HepG2 (cell line): Measurements from ENCODE around the gene HBQ1. TPM values are rescaled to one million over a fixed set of nuclear protein-coding genes. Genes with fewer than 3 reads are reported as not detected.

Experiments
- FOSL1 ChIP-seq: sonication (generic); formaldehyde crosslinking; IDR thresholded peaks from 2 replicates; pipeline ENCODE4 v1.9.0; 2021; ENCODE audit warnings: missing genetic modification reagents, borderline replicate concordance
- FOXK2 ChIP-seq: fragments of 450-650 bp; IDR thresholded peaks from 2 replicates; pipeline ENCODE4 v1.6.1; 2016
- HCFC1 ChIP-seq: fragments of 150-350 bp; IDR thresholded peaks from 2 replicates; pipeline ENCODE4 v1.6.1; 2014; ENCODE audit warnings: low read depth, low read length
- MATR3 ChIP-seq: sonication (generic); formaldehyde crosslinking; IDR thresholded peaks from 2 replicates; pipeline ENCODE4 v1.4.0; 2020; ENCODE audit warnings: missing genetic modification reagents
- NFIB ChIP-seq: sonication (generic); formaldehyde crosslinking; IDR thresholded peaks from 2 replicates; pipeline ENCODE4 v1.9.0; 2021; ENCODE audit warnings: missing genetic modification reagents, mild to moderate bottlenecking, borderline replicate concordance
- SETDB1 ChIP-seq: sonication (generic); formaldehyde crosslinking; IDR thresholded peaks from 2 replicates; pipeline ENCODE4 v1.5.1; 2020; ENCODE audit warnings: missing genetic modification reagents, mild to moderate bottlenecking, borderline replicate concordance
- YEATS2 ChIP-seq: sonication (generic); formaldehyde crosslinking; IDR thresholded peaks from 2 replicates; pipeline ENCODE4 v1.4.0; 2020; ENCODE audit warnings: missing genetic modification reagents, borderline replicate concordance
- ZNF746 ChIP-seq: sonication (generic); formaldehyde crosslinking; IDR thresholded peaks from 2 replicates; pipeline ENCODE4 v1.8.0; 2022; ENCODE audit warnings: mild to moderate bottlenecking, missing genetic modification reagents
- polyA plus RNA-seq, 8 experiments: library from polyadenylated mRNA; depleted of rRNA in 3 of 8; stranded (reverse) in 7 of 8; unstranded in 1 of 8; fragments of >200 nt; fragmentation: Illumina TruSeq in 4 of 8; extraction: Trizol in 4 of 8; gene quantifications; 2 replicates each; pipeline versions ENCODE4 v1.2.1 to v1.2.3, GENCODE V29; 2011 to 2016; ENCODE audit warnings: low read depth in 4 of 8, missing spikeins in 1 of 8, mixed read lengths in 1 of 8; ENCODE audit not compliant: insufficient read depth in 1 of 8
- total RNA-seq, 5 experiments: library from RNA; depleted of rRNA; stranded (reverse); fragments of >200 nt; fragmentation: Illumina TruSeq; extraction: Trizol; gene quantifications; 2 replicates each; pipeline ENCODE4 v1.2.3, GENCODE V29; 2016; ENCODE audit warnings: low read depth in 1 of 5
- TF ChIP-seq, protein P1 (sequence below): sonication (generic); formaldehyde crosslinking; IDR thresholded peaks from 2 replicates; pipeline ENCODE4 v1.5.1; 2020; ENCODE audit warnings: missing genetic modification reagents, mild to moderate bottlenecking, borderline replicate concordance
- TF ChIP-seq, protein P2 (sequence below): sonication (generic); formaldehyde crosslinking; IDR thresholded peaks from 2 replicates; pipeline ENCODE4 v1.4.0; 2020; ENCODE audit warnings: missing genetic modification reagents
- TF ChIP-seq, protein P3 (sequence below): sonication (generic); formaldehyde crosslinking; IDR thresholded peaks from 2 replicates; pipeline ENCODE4 v1.4.0; 2020; ENCODE audit warnings: mild to moderate bottlenecking, low read depth, missing genetic modification reagents
- TF ChIP-seq, protein P4 (sequence below): sonication (generic); formaldehyde crosslinking; IDR thresholded peaks from 2 replicates; pipeline ENCODE4 v1.4.0; 2020; ENCODE audit warnings: missing genetic modification reagents
- TF ChIP-seq, protein P5 (sequence below): sonication (generic); formaldehyde crosslinking; IDR thresholded peaks from 2 replicates; pipeline ENCODE4 v1.4.0; 2020; ENCODE audit warnings: missing genetic modification reagents

HBQ1 gene
- total and polyA plus RNA-seq, 2 of the 13 experiments (the other 11 are each of a cell fraction or from before 2014, with no cell fraction given) = 4.9 to 7.4 TPM

DNA sequence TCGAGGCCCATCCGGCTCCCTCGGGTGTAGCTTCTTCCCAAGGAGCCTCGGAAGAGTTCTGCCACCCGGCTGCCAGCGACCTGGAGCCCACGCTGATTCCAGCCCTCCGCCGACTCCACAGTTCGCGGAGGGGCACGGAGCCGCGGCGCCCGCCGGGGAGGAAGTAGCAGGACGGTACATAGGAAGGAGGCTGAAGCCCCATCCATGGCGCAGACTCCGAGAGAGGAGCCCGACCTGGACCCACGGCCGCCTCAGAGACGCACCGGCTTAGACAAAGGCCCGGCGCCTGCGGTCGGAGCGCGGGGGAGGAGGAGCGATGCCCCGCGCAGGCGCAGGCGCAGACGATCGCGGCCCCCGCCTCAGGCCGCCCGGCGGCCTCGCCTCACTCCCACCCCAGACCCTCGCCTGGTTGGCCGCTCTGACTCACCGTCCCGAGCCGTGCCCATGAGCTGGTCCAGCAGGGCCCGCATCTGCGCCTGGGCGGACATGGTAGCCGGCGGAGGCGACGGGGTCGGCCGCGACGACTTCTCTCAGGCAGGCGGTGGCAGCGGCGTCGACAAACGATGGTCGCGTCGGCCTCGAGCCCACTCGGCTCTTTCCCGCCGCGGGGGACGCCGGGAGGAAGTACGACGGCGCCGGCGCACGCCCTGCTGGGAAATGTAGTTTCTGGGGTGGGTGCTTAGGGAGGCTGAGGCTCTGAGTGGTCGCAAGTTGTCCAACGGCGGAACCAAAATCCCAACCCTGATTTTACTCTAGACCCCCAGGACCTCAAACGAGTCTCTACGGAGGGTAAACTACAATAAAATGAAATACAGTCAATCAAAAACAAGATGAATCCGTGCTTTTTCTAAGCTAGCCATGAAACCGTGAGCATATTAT, 48.8 kb downstream of the HBQ1 start, which contains the start of gene LUC7L (continued):
- TF ChIP-seq FOSL1 (CRISPR knock-in tag) = 0 out of 2 replicates have a peak, but pooled peaks have one; percentile 40
- TF ChIP-seq SETDB1 (CRISPR knock-in tag) = peak; percentile 44; the same call in 1 of the 2 replicates
- peak; percentile 95; the same call in 1 of the 2 replicates for TF ChIP-seq YEATS2 (CRISPR knock-in tag)
- TF ChIP-seq MATR3 (CRISPR knock-in tag) = no peak
- TF ChIP-seq, protein P1, sequence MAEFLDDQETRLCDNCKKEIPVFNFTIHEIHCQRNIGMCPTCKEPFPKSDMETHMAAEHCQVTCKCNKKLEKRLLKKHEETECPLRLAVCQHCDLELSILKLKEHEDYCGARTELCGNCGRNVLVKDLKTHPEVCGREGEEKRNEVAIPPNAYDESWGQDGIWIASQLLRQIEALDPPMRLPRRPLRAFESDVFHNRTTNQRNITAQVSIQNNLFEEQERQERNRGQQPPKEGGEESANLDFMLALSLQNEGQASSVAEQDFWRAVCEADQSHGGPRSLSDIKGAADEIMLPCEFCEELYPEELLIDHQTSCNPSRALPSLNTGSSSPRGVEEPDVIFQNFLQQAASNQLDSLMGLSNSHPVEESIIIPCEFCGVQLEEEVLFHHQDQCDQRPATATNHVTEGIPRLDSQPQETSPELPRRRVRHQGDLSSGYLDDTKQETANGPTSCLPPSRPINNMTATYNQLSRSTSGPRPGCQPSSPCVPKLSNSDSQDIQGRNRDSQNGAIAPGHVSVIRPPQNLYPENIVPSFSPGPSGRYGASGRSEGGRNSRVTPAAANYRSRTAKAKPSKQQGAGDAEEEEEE (CRISPR knock-in tag) = 0 out of 2 replicates have a peak, but pooled peaks have one; percentile 21
- TF ChIP-seq, protein P2, sequence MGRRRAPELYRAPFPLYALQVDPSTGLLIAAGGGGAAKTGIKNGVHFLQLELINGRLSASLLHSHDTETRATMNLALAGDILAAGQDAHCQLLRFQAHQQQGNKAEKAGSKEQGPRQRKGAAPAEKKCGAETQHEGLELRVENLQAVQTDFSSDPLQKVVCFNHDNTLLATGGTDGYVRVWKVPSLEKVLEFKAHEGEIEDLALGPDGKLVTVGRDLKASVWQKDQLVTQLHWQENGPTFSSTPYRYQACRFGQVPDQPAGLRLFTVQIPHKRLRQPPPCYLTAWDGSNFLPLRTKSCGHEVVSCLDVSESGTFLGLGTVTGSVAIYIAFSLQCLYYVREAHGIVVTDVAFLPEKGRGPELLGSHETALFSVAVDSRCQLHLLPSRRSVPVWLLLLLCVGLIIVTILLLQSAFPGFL (CRISPR knock-in tag) = 0 out of 2 replicates have a peak, but pooled peaks have one; percentile 52
- TF ChIP-seq FOXK2 = no peak
- TF ChIP-seq HCFC1 = peak; percentile 95
- TF ChIP-seq, protein P3, sequence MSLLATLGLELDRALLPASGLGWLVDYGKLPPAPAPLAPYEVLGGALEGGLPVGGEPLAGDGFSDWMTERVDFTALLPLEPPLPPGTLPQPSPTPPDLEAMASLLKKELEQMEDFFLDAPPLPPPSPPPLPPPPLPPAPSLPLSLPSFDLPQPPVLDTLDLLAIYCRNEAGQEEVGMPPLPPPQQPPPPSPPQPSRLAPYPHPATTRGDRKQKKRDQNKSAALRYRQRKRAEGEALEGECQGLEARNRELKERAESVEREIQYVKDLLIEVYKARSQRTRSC (CRISPR knock-in tag) = peak; percentile 62; the same call in 1 of the 2 replicates
- no peak for TF ChIP-seq NFIB (CRISPR knock-in tag)
- TF ChIP-seq, protein P4, sequence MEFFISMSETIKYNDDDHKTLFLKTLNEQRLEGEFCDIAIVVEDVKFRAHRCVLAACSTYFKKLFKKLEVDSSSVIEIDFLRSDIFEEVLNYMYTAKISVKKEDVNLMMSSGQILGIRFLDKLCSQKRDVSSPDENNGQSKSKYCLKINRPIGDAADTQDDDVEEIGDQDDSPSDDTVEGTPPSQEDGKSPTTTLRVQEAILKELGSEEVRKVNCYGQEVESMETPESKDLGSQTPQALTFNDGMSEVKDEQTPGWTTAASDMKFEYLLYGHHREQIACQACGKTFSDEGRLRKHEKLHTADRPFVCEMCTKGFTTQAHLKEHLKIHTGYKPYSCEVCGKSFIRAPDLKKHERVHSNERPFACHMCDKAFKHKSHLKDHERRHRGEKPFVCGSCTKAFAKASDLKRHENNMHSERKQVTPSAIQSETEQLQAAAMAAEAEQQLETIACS (CRISPR knock-in tag) = peak; percentile 64; the same call in 1 of the 2 replicates
- TF ChIP-seq, protein P5, sequence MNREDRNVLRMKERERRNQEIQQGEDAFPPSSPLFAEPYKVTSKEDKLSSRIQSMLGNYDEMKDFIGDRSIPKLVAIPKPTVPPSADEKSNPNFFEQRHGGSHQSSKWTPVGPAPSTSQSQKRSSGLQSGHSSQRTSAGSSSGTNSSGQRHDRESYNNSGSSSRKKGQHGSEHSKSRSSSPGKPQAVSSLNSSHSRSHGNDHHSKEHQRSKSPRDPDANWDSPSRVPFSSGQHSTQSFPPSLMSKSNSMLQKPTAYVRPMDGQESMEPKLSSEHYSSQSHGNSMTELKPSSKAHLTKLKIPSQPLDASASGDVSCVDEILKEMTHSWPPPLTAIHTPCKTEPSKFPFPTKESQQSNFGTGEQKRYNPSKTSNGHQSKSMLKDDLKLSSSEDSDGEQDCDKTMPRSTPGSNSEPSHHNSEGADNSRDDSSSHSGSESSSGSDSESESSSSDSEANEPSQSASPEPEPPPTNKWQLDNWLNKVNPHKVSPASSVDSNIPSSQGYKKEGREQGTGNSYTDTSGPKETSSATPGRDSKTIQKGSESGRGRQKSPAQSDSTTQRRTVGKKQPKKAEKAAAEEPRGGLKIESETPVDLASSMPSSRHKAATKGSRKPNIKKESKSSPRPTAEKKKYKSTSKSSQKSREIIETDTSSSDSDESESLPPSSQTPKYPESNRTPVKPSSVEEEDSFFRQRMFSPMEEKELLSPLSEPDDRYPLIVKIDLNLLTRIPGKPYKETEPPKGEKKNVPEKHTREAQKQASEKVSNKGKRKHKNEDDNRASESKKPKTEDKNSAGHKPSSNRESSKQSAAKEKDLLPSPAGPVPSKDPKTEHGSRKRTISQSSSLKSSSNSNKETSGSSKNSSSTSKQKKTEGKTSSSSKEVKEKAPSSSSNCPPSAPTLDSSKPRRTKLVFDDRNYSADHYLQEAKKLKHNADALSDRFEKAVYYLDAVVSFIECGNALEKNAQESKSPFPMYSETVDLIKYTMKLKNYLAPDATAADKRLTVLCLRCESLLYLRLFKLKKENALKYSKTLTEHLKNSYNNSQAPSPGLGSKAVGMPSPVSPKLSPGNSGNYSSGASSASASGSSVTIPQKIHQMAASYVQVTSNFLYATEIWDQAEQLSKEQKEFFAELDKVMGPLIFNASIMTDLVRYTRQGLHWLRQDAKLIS (CRISPR knock-in tag) = no peak; the same call in 1 of the 2 replicates
- TF ChIP-seq ZNF746 = peak; percentile 88; the same call in 1 of the 2 replicates
